Keratinocyte (primary cell): ENCODE measurements around the gene RFPL2. TPM values are rescaled to one million over a fixed set of nuclear protein-coding genes. Genes with fewer than 3 reads are reported as not detected.

ENCODE experiments used
- DNase-seq: peaks from one replicate; pipeline ENCODE4 v3.0.0-alpha.2; 2011; ENCODE audit warnings: low read depth, missing footprints, low spot score
- FAIRE-seq: peaks from 2 replicates; lab custom pipeline; 2011; peaks lifted over from hg19 to GRCh38; lab: Jason Lieb, UNC
- H2AFZ ChIP-seq: 2 replicates; pipeline ENCODE4 v1.6.0; 2012; ENCODE audit warnings: low read length, control low read depth, inconsistent platforms; ENCODE audit not compliant: control insufficient read depth
- H3K27ac ChIP-seq: 2 replicates; pipeline ENCODE4 v1.5.1; 2011; ENCODE audit warnings: low read length; ENCODE audit not compliant: control insufficient read depth, insufficient read depth
- H3K27me3 ChIP-seq: 3 replicates; pipeline ENCODE4 v1.6.0; 2011; ENCODE audit warnings: low read length; ENCODE audit not compliant: control insufficient read depth, insufficient read depth; ENCODE audit errors: extremely low read depth
- H3K36me3 ChIP-seq, 2 experiments: 2 replicates in 1 of 2; 3 replicates in 1 of 2; pipeline ENCODE4 v1.5.1; 2011; ENCODE audit warnings: low read length in 2 of 2, mild to moderate bottlenecking in 1 of 2; ENCODE audit not compliant: control insufficient read depth in 2 of 2, insufficient read depth in 2 of 2; ENCODE audit errors: extremely low read depth in 1 of 2
- H3K4me1 ChIP-seq: 3 replicates; pipeline ENCODE4 v1.5.1; 2011; ENCODE audit warnings: low read length; ENCODE audit not compliant: control insufficient read depth, insufficient read depth; ENCODE audit errors: extremely low read depth
- H3K4me2 ChIP-seq: 3 replicates; pipeline ENCODE4 v1.6.0; 2011; ENCODE audit warnings: low read depth, low read length; ENCODE audit not compliant: control insufficient read depth, insufficient read depth; ENCODE audit errors: extremely low read depth
- H3K4me3 ChIP-seq, 3 experiments: fragments of 200-600 bp in 1 of 3; sonication (generic) in 1 of 3; 2 replicates in 2 of 3; 3 replicates in 1 of 3; pipeline ENCODE4 v1.5.1; 2011 to 2016; ENCODE audit warnings: low read length in 3 of 3, mild to moderate bottlenecking in 3 of 3, control low read depth in 2 of 3, inconsistent platforms in 1 of 3, low read depth in 1 of 3, mixed read lengths in 1 of 3, mixed run types in 1 of 3, moderate library complexity in 1 of 3; ENCODE audit not compliant: control insufficient read depth in 2 of 3, insufficient read depth in 2 of 3; ENCODE audit errors: extremely low read depth in 1 of 3
- H3K79me2 ChIP-seq: 2 replicates; pipeline ENCODE4 v1.6.0; 2012; ENCODE audit warnings: low read length; ENCODE audit not compliant: control insufficient read depth, insufficient read depth
- H3K9ac ChIP-seq: 3 replicates; pipeline ENCODE4 v1.6.0; 2011; ENCODE audit warnings: low read length; ENCODE audit not compliant: control insufficient read depth, insufficient read depth; ENCODE audit errors: extremely low read depth
- H3K9me1 ChIP-seq: 3 replicates; pipeline ENCODE4 v1.6.0; 2011; ENCODE audit warnings: low read length; ENCODE audit not compliant: control insufficient read depth, insufficient read depth; ENCODE audit errors: extremely low read depth
- H3K9me3 ChIP-seq: 2 replicates; pipeline ENCODE4 v1.5.1; 2012; ENCODE audit warnings: low read depth, low read length; ENCODE audit not compliant: control insufficient read depth
- H4K20me1 ChIP-seq: 3 replicates; pipeline ENCODE4 v1.6.0; 2011; ENCODE audit warnings: low read length; ENCODE audit not compliant: control insufficient read depth, insufficient read depth; ENCODE audit errors: extremely low read depth
- EZH2 ChIP-seq: IDR thresholded peaks from one replicate; pipeline ENCODE4 v1.6.1; 2012; ENCODE audit warnings: inconsistent platforms, mild to moderate bottlenecking, low read length, moderate library complexity
- dilution Hi-C: fragments of 300-500 bp; cut with MboI; formaldehyde crosslinking; loops from one replicate; pipeline ENCODE4 v1.7.0; 2020; ENCODE audit warnings: low sequenced_read_pairs; ENCODE audit not compliant: extremely low pct_ligation_motif_present
- polyA plus RNA-seq, 5 experiments: library from polyadenylated mRNA; depleted of rRNA in 3 of 5; stranded (reverse) in 3 of 5; stranded (forward) in 1 of 5; unstranded in 1 of 5; fragments of >200 nt; gene quantifications; 1 replicate in 1 of 5; 2 replicates in 3 of 5; 3 replicates in 1 of 5; pipeline versions ENCODE4 v1.2.1 to v1.2.3, GENCODE V29; 2011 to 2012; ENCODE audit warnings: missing spikeins in 2 of 5, low read depth in 1 of 5, low replicate concordance in 1 of 5
- TF ChIP-seq, protein P1 (sequence below), 3 experiments: IDR thresholded peaks in 1 of 3; conservative IDR thresholded peaks in 1 of 3; optimal IDR thresholded peaks in 1 of 3; 2 replicates in 2 of 3; 3 replicates in 1 of 3; pipeline versions ENCODE3 to v1.5.1; 2011; ENCODE audit warnings: low read length in 3 of 3, mild to moderate bottlenecking in 3 of 3, moderate library complexity in 2 of 3, control low read depth in 1 of 3, inconsistent platforms in 1 of 3; ENCODE audit not compliant: insufficient read depth in 2 of 3; ENCODE audit errors: extremely low read depth in 1 of 3

RFPL2 gene
- polyA plus RNA-seq, 1 donor (not counting 4 experiments of a cell fraction or from before 2014, with no cell fraction given): not detected

- Histone ChIP-seq H3K9me1 (no peaks in the 10 kb centered on the region), H4K20me1 (no peaks in the 10 kb centered on the region), H3K4me3 (no peak overlapping the region), H3K27me3 (peaks cover 16% of the 10 kb centered on the region), H2AFZ (no peak overlapping the region), H3K27ac (no peak overlapping the region), H3K9ac (no peak overlapping the region), H3K36me3 (no peaks in the 10 kb centered on the region), H3K9me3 (no peaks in the 10 kb centered on the region), H3K79me2 (no peaks in the 10 kb centered on the region), H3K4me1 (no peaks in the 10 kb centered on the region), H3K4me2 (no peak overlapping the region)
- TF ChIP-seq, protein P1, sequence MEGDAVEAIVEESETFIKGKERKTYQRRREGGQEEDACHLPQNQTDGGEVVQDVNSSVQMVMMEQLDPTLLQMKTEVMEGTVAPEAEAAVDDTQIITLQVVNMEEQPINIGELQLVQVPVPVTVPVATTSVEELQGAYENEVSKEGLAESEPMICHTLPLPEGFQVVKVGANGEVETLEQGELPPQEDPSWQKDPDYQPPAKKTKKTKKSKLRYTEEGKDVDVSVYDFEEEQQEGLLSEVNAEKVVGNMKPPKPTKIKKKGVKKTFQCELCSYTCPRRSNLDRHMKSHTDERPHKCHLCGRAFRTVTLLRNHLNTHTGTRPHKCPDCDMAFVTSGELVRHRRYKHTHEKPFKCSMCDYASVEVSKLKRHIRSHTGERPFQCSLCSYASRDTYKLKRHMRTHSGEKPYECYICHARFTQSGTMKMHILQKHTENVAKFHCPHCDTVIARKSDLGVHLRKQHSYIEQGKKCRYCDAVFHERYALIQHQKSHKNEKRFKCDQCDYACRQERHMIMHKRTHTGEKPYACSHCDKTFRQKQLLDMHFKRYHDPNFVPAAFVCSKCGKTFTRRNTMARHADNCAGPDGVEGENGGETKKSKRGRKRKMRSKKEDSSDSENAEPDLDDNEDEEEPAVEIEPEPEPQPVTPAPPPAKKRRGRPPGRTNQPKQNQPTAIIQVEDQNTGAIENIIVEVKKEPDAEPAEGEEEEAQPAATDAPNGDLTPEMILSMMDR (optimal IDR thresholded peaks at IDR 0.05 in 1 of 3, IDR thresholded peaks at IDR 0.05 in 1 of 3, conservative IDR thresholded peaks at IDR 0.05 in 1 of 3; ENCODE audit: extremely low read depth in 1 of 3, insufficient read depth in 2 of 3, low read length in 3 of 3): peak; percentile 64 to 83 (median 83)
- TF ChIP-seq EZH2: peak; percentile 57
- no peak for DNase-seq
- FAIRE-seq: peak; percentile 17
- dilution Hi-C loops: no loop called here
Measured at GRCh38 chr22:32202539-32203180, 2.2 kb downstream of the RFPL2 start.

DNA sequence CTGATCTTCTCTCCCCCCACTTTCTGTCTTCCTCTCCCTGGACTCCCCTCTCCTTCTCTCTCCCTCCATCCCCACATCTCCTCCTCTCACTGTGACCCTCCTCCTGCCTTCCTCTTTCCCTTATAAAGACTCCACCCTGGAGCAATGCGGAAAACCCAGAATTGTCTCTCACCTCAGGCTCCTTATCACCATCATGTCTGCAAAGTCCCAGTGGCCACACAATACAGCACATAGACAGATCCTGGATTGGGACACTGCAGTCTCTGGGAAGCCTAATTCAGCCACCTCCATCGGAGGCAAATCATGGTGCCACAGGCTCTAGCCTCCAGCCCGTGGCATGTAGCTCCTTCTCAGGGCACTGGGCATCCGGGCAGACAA lies 2.7 kb downstream of the RFPL2 start:
- Histone ChIP-seq H3K4me3 (no peak overlapping the region), H4K20me1 (no peaks in the 10 kb centered on the region), H2AFZ (no peak overlapping the region), H3K4me2 (no peak overlapping the region), H3K27ac (no peak overlapping the region), H3K9ac (no peak overlapping the region), H3K9me1 (no peaks in the 10 kb centered on the region), H3K36me3 (no peaks in the 10 kb centered on the region), H3K9me3 (no peaks in the 10 kb centered on the region), H3K27me3 (peaks cover 16% of the 10 kb centered on the region), H3K79me2 (no peaks in the 10 kb centered on the region), H3K4me1 (no peaks in the 10 kb centered on the region)
- TF ChIP-seq, protein P1 (optimal IDR thresholded peaks at IDR 0.05 in 1 of 3, IDR thresholded peaks at IDR 0.05 in 1 of 3, conservative IDR thresholded peaks at IDR 0.05 in 1 of 3; ENCODE audit: extremely low read depth in 1 of 3, insufficient read depth in 2 of 3, low read length in 3 of 3): no peak
- TF ChIP-seq EZH2: no peak
- FAIRE-seq (no peak), DNase-seq (no peak)
- dilution Hi-C loops: no loop called here
